ENCODE data around the gene DRAM2. TPM values are rescaled to one million over a fixed set of nuclear protein-coding genes. Genes with fewer than 3 reads are reported as not detected.

DRAM2 gene
- total and polyA plus RNA-seq, 9 of the 15 experiments (the other 6 are each of a cell fraction or from before 2014, with no cell fraction given): 29.0 to 161 (median 53.5) TPM

- TF ChIP-seq ZNF512 (tag; IDR thresholded peaks at IDR 0.05) (no peak), ZNF263 (CRISPR knock-in tag; IDR thresholded peaks at IDR 0.05; ENCODE audit: borderline replicate concordance) (no peak), RBM17 (IDR thresholded peaks at IDR 0.05; ENCODE audit: borderline replicate concordance, low read depth, low read length) (no peak), CBX8 (IDR thresholded peaks at IDR 0.05; ENCODE audit: borderline replicate concordance, extremely low read depth, low read depth, low read length, poor library complexity, severe bottlenecking) (no peak), KLF16 (IDR thresholded peaks at IDR 0.05) (no peak), ILF3 (IDR thresholded peaks at IDR 0.05; ENCODE audit: borderline replicate concordance) (no peak), TEAD1 (CRISPR knock-in tag; IDR thresholded peaks at IDR 0.05) (no peak), GABPA (tag; conservative IDR thresholded peaks at IDR 0.05; ENCODE audit: low read depth) (no peak), TFAM (CRISPR knock-in tag; conservative IDR thresholded peaks at IDR 0.05) (no peak), WHSC1 (IDR thresholded peaks at IDR 0.05; ENCODE audit: low read length) (no peak)
Observed at GRCh38 chr1:111085676-111086075, 54.2 kb downstream of the DRAM2 start (continued).

- no peak for FAIRE-seq
Observed at GRCh38 chr1:111084999-111085398, 54.9 kb downstream of the DRAM2 start.

More at GRCh38 chr1:111084999-111085398, 54.9 kb downstream of the DRAM2 start:
- ATAC-seq: no peak
- POLR2A ChIA-PET: no interaction called here
- TF ChIP-seq ZNF165 (CRISPR knock-in tag; IDR thresholded peaks at IDR 0.05; ENCODE audit: borderline replicate concordance) (no peak), BRF2 (IDR thresholded peaks at IDR 0.05; ENCODE audit: borderline replicate concordance, insufficient read depth, insufficient read length) (no peak)
- Histone ChIP-seq H3K79me2 (ENCODE audit: control insufficient read depth, insufficient read depth, low read length) (no peaks in the 10 kb centered on the region), H2AFZ (ENCODE audit: low read depth, low read length) (no peak overlapping the region), H3K9me3 (replicated peaks; ENCODE audit: control insufficient read depth, insufficient read depth, low read depth, low read length) (no peaks in the 10 kb centered on the region), H3K4me2 (ENCODE audit: insufficient read depth, low read length) (no peak overlapping the region), H4K20me1 (replicated peaks; ENCODE audit: control insufficient read depth, insufficient read depth, low read length) (no peaks in the 10 kb centered on the region), H3K4me3 (no peak overlapping the region), H3K9me1 (ENCODE audit: control insufficient read depth, insufficient read depth, low read length) (no peaks in the 10 kb centered on the region), H3K27ac (ENCODE audit: extremely low read depth, low read depth, low read length) (no peak overlapping the region), H3K9ac (ENCODE audit: insufficient read depth in 1 of 2, low read depth in 2 of 2, low read length in 2 of 2) (no peak overlapping the region), H3K4me1 (replicated peaks in 1 of 2; ENCODE audit: control insufficient read depth in 2 of 2, insufficient read depth in 2 of 2, low read length in 2 of 2) (no peaks in the 10 kb centered on the region), H3K36me3 (ENCODE audit: control insufficient read depth, insufficient read depth, low read length) (no peaks in the 10 kb centered on the region), H3K27me3 (ENCODE audit: control insufficient read depth in 2 of 2, insufficient read depth in 2 of 2, low read length in 2 of 2) (no peaks in the 10 kb centered on the region)
- 7% methylated on average over 2 of the region's 2 CpGs for WGBS (ENCODE audit: insufficient coverage, low coverage, missing lambda C conversion rate)
- intact Hi-C loops (cut with micrococcal nuclease) (no loop called here), in situ Hi-C loops (cut with MboI) (no loop called here)
- BruUV-seq (replicated peaks): no TSS peak
- DNase-seq (ENCODE audit: extremely low read depth in 1 of 4, low spot score in 3 of 4): no peak
- CTCF ChIA-PET (ENCODE audit: low intra/inter-chr PET ratio): no interaction called here

Data from K562 (cell line).